ENCODE data around the gene KMO.

The KMO gene

GRCh38 chr1:241569848-241570247 is 37.7 kb downstream of the KMO start:
- H3K4me3 ChIP-seq, result no peak overlapping the region
- TF ChIP-seq CTCF (IDR thresholded peaks at IDR 0.05), result no peak
- no peak overlapping the region for H3K27ac ChIP-seq
- no peak for DNase-seq (ENCODE audit: low spot score)

GRCh38 chr1:241574154-241574553 is 42.0 kb downstream of the KMO start:
- no peak for TF ChIP-seq CTCF (IDR thresholded peaks at IDR 0.05)
- H3K27ac ChIP-seq, result no peak overlapping the region
- no peak overlapping the region for H3K4me3 ChIP-seq
- DNase-seq (ENCODE audit: low spot score), result no peak

- DNase-seq (ENCODE audit: low spot score), result no peak
- no peak for TF ChIP-seq CTCF (IDR thresholded peaks at IDR 0.05)
- no peak overlapping the region for H3K27ac ChIP-seq
These were observed 47.3 kb downstream of the KMO start for GRCh38 chr1:241579434-241579833.

GRCh38 chr1:241582921-241583321 is 50.7 kb downstream of the KMO start:
- Histone ChIP-seq H3K4me3 (no peak overlapping the region), H3K27ac (no peak overlapping the region)
- TF ChIP-seq CTCF (IDR thresholded peaks at IDR 0.05), result no peak
- no peak for DNase-seq (ENCODE audit: low spot score)

More at GRCh38 chr1:241579434-241579833, 47.3 kb downstream of the KMO start:
- no peak overlapping the region for H3K4me3 ChIP-seq

GRCh38 chr1:241586905-241587512 is 54.8 kb downstream of the KMO start:
- no peak for DNase-seq (ENCODE audit: low spot score)

GRCh38 chr1:241589521-241589920 is 57.3 kb downstream of the KMO start:
- Histone ChIP-seq H3K27ac (no peak overlapping the region), H3K4me3 (no peak overlapping the region)
- DNase-seq (ENCODE audit: low spot score), result no peak
- TF ChIP-seq CTCF (IDR thresholded peaks at IDR 0.05), result no peak

More at GRCh38 chr1:241586905-241587512, 54.8 kb downstream of the KMO start:
- Histone ChIP-seq H3K27ac (no peak overlapping the region), H3K4me3 (no peak overlapping the region)
- TF ChIP-seq CTCF (IDR thresholded peaks at IDR 0.05), result no peak

- TF ChIP-seq CTCF (IDR thresholded peaks at IDR 0.05), result no peak
- H3K4me3 ChIP-seq, result no peak overlapping the region
- no peak for DNase-seq (ENCODE audit: low spot score)
- H3K27ac ChIP-seq, result no peak overlapping the region
These were observed 58.5 kb downstream of the KMO start for GRCh38 chr1:241590719-241591118.
